ENCODE results near the gene FGF7.

The FGF7 gene

GRCh38 chr15:49406352-49407118 lies 16.5 kb upstream of the FGF7 start:
- no peak for DNase-seq (ENCODE audit: low read depth)
- TF ChIP-seq CTCF (conservative IDR thresholded peaks at IDR 0.05; ENCODE audit: low read depth, low read length): no peak
- H3K4me3 ChIP-seq (ENCODE audit: low read length): no peak overlapping the region

GRCh38 chr15:49410641-49411040 lies 12.4 kb upstream of the FGF7 start:
- H3K4me3 ChIP-seq (ENCODE audit: low read length): no peak overlapping the region
- no peak for DNase-seq (ENCODE audit: low read depth)
- no peak for TF ChIP-seq CTCF (conservative IDR thresholded peaks at IDR 0.05; ENCODE audit: low read depth, low read length)

GRCh38 chr15:49412797-49413196 lies 10.2 kb upstream of the FGF7 start:
- no peak for DNase-seq (ENCODE audit: low read depth)
- no peak overlapping the region for H3K4me3 ChIP-seq (ENCODE audit: low read length)
- no peak for TF ChIP-seq CTCF (conservative IDR thresholded peaks at IDR 0.05; ENCODE audit: low read depth, low read length)

GRCh38 chr15:49415149-49415548 lies 7.9 kb upstream of the FGF7 start:
- TF ChIP-seq CTCF (conservative IDR thresholded peaks at IDR 0.05; ENCODE audit: low read depth, low read length): no peak
- H3K4me3 ChIP-seq (ENCODE audit: low read length): no peak overlapping the region
- DNase-seq (ENCODE audit: low read depth): no peak

- no peak overlapping the region for H3K4me3 ChIP-seq (ENCODE audit: low read length)
- no peak for TF ChIP-seq CTCF (conservative IDR thresholded peaks at IDR 0.05; ENCODE audit: low read depth, low read length)
- peak; percentile 60 for DNase-seq (ENCODE audit: low read depth)
Measured at GRCh38 chr15:49415638-49416037, 7.4 kb upstream of the FGF7 start.

GRCh38 chr15:49418811-49419210 lies 4.2 kb upstream of the FGF7 start:
- no peak for TF ChIP-seq CTCF (conservative IDR thresholded peaks at IDR 0.05; ENCODE audit: low read depth, low read length)
- H3K4me3 ChIP-seq (ENCODE audit: low read length): no peak overlapping the region

GRCh38 chr15:49421991-49422390 lies 1.1 kb upstream of the FGF7 start:
- peak; percentile 75 for TF ChIP-seq CTCF (conservative IDR thresholded peaks at IDR 0.05; ENCODE audit: low read depth, low read length)
- no peak for DNase-seq (ENCODE audit: low read depth)
- H3K4me3 ChIP-seq (ENCODE audit: low read length): no peak overlapping the region

More at GRCh38 chr15:49418811-49419210, 4.2 kb upstream of the FGF7 start:
- DNase-seq (ENCODE audit: low read depth): no peak

Measured in retinal pigment epithelial cell (primary cell).